ENCODE results near the gene RBM5.

Gene RBM5

DNA sequence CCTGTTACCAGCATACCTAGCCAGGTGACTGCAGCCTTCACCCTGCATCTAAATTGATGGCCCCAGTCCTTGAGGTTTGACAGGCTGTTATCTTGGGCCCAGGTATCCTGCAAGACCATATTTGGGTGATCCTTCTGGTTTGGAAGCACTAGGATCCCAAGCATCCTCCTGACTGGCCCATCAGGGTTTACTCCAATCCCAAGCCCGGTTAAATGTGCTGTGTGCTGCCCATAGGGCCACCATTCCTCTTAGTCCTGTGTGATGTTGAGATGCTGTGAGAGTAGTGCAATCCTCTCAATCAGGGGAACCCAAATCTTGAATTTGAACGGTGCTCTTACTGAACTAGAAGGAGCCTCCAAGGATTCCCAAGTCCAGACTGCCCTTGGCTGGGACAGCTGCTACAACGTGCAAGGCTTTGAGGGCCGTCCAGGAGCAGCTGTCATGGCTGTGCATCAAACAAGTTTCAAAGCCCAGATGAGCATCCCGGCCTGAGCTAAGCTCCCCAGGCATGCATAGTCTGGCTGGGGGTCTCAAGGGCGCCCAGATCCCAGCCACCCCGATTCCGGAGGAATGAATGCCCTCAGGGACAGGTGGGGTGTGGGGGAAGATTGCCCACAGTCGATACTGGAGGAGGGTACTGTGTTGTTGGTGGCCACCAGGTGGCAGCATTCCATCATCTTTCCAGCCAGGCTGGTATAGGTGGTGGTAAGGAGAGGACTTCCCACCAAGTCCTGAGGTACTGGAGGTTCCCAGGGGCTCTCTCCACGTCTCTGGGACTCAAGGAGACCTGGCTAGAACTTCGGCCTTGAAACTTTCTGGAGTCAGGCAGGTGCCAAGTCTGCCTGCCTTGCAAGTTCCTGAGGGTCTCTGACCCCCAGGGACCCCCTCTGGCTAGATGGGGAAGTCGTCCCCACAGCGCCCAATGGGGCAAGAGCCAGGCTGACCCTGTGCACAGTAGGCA lies 32.6 kb downstream of the RBM5 start:
- H3K36me3 ChIP-seq (ENCODE audit: control insufficient read depth, insufficient read depth, low read length), result peaks cover 41% of the 10 kb centered on the region
- H3K27ac ChIP-seq (ENCODE audit: low read depth, low read length), result no peak overlapping the region
- H3K9ac ChIP-seq (ENCODE audit: low read length), result no peak overlapping the region
- no peaks in the 10 kb centered on the region for H3K27me3 ChIP-seq (ENCODE audit: control insufficient read depth, insufficient read depth, low read length)
- peaks cover 24% of the 10 kb centered on the region for H3K4me1 ChIP-seq (ENCODE audit: control insufficient read depth, insufficient read depth, low read length)
- no peaks in the 10 kb centered on the region for H3K9me3 ChIP-seq (ENCODE audit: control insufficient read depth, insufficient read depth, low read depth, low read length)
- H3K4me3 ChIP-seq (ENCODE audit: low read depth, low read length), result no peak overlapping the region

DNA sequence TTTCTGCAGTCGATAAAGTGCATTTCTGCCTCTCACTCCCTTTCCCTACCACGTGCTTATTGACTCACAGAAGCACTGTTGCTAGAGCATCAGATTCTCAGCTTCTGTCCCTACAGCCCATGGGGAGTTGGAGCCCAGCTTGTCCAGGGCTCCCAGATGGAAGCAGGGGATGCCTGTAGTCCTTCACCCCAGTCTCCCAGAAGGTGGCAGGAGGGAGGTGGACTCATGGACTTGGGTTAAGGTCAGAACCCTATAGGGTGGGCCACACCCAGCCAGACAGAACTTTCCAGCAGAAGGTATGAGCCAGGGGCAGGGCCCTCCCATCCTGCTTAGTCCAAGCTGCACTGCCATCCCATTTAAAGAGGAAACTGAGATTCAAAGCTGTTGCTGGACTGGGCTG lies 33.4 kb downstream of the RBM5 start:
- no peak overlapping the region for H3K4me3 ChIP-seq (ENCODE audit: low read depth, low read length)
- no peaks in the 10 kb centered on the region for H3K27me3 ChIP-seq (ENCODE audit: control insufficient read depth, insufficient read depth, low read length)
- no peaks in the 10 kb centered on the region for H3K9me3 ChIP-seq (ENCODE audit: control insufficient read depth, insufficient read depth, low read depth, low read length)
- no peak overlapping the region for H3K9ac ChIP-seq (ENCODE audit: low read length)
- H3K36me3 ChIP-seq (ENCODE audit: control insufficient read depth, insufficient read depth, low read length), result peaks cover 34% of the 10 kb centered on the region
- peaks cover 29% of the 10 kb centered on the region for H3K4me1 ChIP-seq (ENCODE audit: control insufficient read depth, insufficient read depth, low read length)
- H3K27ac ChIP-seq (ENCODE audit: low read depth, low read length), result no peak overlapping the region

GRCh38 chr3:50122661-50123391 lies 34.1 kb downstream of the RBM5 start:
- Histone ChIP-seq H3K4me3 (ENCODE audit: low read depth, low read length) (no peak overlapping the region), H3K27me3 (ENCODE audit: control insufficient read depth, insufficient read depth, low read length) (no peaks in the 10 kb centered on the region), H3K4me1 (ENCODE audit: control insufficient read depth, insufficient read depth, low read length) (peaks cover 29% of the 10 kb centered on the region), H3K9ac (ENCODE audit: low read length) (no peak overlapping the region), H3K27ac (ENCODE audit: low read depth, low read length) (no peak overlapping the region), H3K9me3 (ENCODE audit: control insufficient read depth, insufficient read depth, low read depth, low read length) (no peaks in the 10 kb centered on the region), H3K36me3 (ENCODE audit: control insufficient read depth, insufficient read depth, low read length) (peaks cover 26% of the 10 kb centered on the region)

DNA sequence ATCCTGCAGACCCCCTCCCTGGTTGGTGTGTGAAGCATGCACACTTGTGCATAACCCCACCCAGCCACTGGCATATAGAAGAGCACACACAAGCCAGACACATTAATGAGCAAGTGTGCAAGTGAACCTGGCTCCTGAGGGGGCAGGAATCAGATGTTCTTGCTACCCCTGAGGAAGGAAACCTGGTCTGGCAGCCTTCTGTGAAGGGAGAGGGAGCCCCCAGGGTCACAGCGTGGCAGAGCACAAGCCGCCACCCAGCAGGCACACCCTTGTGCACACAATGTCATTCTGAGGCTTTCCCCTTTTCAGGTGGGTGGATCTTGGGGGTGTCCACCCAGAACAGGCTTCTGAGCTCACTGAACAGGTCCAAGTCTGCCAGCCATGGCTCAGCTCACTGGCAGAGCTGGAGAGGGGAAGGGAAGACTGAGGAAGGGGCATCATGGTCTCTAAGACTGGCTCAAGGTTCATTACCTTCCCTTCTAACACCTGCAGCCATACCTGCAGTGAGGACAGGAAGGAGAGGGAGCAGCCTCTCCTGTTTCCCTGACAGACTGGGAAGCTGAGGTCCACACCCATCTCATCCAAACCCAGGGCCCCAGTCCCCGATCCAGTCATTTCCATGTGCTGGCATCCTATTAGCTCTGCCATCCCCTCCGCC lies 34.8 kb downstream of the RBM5 start:
- no peaks in the 10 kb centered on the region for H3K27me3 ChIP-seq (ENCODE audit: control insufficient read depth, insufficient read depth, low read length)
- H3K27ac ChIP-seq (ENCODE audit: low read depth, low read length), result no peak overlapping the region
- no peak overlapping the region for H3K4me3 ChIP-seq (ENCODE audit: low read depth, low read length)
- peaks cover 19% of the 10 kb centered on the region for H3K36me3 ChIP-seq (ENCODE audit: control insufficient read depth, insufficient read depth, low read length)
- H3K9ac ChIP-seq (ENCODE audit: low read length), result no peak overlapping the region
- no peaks in the 10 kb centered on the region for H3K9me3 ChIP-seq (ENCODE audit: control insufficient read depth, insufficient read depth, low read depth, low read length)
- peaks cover 29% of the 10 kb centered on the region for H3K4me1 ChIP-seq (ENCODE audit: control insufficient read depth, insufficient read depth, low read length)

DNA sequence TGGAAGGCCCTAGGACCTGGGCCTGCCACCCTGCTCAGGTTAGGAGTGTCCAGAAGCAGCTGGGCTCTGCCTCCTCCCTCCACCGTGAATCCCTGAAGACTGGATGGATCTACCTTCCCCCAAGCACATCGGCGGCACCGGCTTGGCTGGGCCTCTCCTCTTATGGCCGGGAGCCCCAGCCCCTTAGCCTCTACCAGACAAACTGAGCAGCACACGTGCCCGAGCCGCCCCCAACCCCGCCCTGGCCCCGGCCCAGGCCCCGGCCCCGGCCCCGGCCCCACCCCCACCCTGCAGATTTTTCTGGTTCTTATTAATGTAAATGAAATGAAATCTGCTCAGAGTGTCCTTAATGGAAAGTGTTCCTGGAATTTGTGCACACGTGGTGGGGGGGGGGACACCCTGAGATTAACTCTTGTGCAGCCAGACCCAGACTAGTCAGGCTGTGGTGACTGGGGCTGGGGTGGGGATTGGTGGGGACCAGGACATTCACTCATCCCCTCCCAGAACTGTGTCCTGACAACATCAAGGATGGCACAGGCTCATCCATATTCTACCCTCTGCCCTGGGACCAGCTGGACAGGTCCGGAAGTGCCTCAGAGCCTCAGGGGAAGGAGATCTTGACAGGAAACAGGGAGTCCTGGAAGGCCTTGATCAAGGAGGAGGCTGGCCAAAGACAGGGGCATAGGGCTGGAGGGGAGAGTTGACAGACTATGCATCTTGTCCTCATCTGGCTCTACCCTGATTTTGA lies 35.5 kb downstream of the RBM5 start:
- H3K9me3 ChIP-seq (ENCODE audit: control insufficient read depth, insufficient read depth, low read depth, low read length), result no peaks in the 10 kb centered on the region
- no peak overlapping the region for H3K27ac ChIP-seq (ENCODE audit: low read depth, low read length)
- H3K27me3 ChIP-seq (ENCODE audit: control insufficient read depth, insufficient read depth, low read length), result no peaks in the 10 kb centered on the region
- H3K4me1 ChIP-seq (ENCODE audit: control insufficient read depth, insufficient read depth, low read length), result peaks cover 29% of the 10 kb centered on the region
- no peak overlapping the region for H3K4me3 ChIP-seq (ENCODE audit: low read depth, low read length)
- peaks cover 15% of the 10 kb centered on the region for H3K36me3 ChIP-seq (ENCODE audit: control insufficient read depth, insufficient read depth, low read length)
- no peak overlapping the region for H3K9ac ChIP-seq (ENCODE audit: low read length)

DNA sequence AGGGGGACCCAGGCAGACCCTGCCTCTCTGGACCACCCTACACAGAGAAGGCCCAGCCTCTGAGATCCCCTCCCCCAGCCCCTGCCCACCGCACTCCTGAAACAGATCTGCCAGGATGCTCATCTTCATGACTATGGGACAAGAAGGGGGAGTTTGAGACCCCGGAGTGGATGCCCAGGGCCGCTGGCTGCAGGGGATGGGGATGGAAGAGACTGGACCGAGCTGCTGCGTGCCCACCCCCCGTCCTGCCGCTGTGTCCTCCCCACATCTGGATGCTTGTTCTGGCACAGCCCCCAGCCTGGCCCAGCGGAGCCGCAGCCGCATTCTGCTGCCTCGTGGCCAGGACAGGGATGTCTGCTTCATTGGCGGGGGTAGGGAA lies 36.1 kb downstream of the RBM5 start:
- H3K27me3 ChIP-seq (ENCODE audit: control insufficient read depth, insufficient read depth, low read length), result no peaks in the 10 kb centered on the region
- no peak overlapping the region for H3K9ac ChIP-seq (ENCODE audit: low read length)
- H3K4me1 ChIP-seq (ENCODE audit: control insufficient read depth, insufficient read depth, low read length), result peaks cover 29% of the 10 kb centered on the region
- H3K27ac ChIP-seq (ENCODE audit: low read depth, low read length), result no peak overlapping the region
- no peak overlapping the region for H3K4me3 ChIP-seq (ENCODE audit: low read depth, low read length)
- no peaks in the 10 kb centered on the region for H3K9me3 ChIP-seq (ENCODE audit: control insufficient read depth, insufficient read depth, low read depth, low read length)
- peaks cover 11% of the 10 kb centered on the region for H3K36me3 ChIP-seq (ENCODE audit: control insufficient read depth, insufficient read depth, low read length)

- Histone ChIP-seq H3K27me3 (ENCODE audit: control insufficient read depth, insufficient read depth, low read length) (no peaks in the 10 kb centered on the region), H3K27ac (ENCODE audit: low read depth, low read length) (no peak overlapping the region), H3K9ac (ENCODE audit: low read length) (no peak overlapping the region), H3K9me3 (ENCODE audit: control insufficient read depth, insufficient read depth, low read depth, low read length) (no peaks in the 10 kb centered on the region), H3K4me3 (ENCODE audit: low read depth, low read length) (no peak overlapping the region), H3K36me3 (ENCODE audit: control insufficient read depth, insufficient read depth, low read length) (peaks cover 2% of the 10 kb centered on the region; the same call in 1 of the 2 replicates), H3K4me1 (ENCODE audit: control insufficient read depth, insufficient read depth, low read length) (peaks cover 29% of the 10 kb centered on the region)
Observed at GRCh38 chr3:50125541-50126286, 37.0 kb downstream of the RBM5 start.

DNA sequence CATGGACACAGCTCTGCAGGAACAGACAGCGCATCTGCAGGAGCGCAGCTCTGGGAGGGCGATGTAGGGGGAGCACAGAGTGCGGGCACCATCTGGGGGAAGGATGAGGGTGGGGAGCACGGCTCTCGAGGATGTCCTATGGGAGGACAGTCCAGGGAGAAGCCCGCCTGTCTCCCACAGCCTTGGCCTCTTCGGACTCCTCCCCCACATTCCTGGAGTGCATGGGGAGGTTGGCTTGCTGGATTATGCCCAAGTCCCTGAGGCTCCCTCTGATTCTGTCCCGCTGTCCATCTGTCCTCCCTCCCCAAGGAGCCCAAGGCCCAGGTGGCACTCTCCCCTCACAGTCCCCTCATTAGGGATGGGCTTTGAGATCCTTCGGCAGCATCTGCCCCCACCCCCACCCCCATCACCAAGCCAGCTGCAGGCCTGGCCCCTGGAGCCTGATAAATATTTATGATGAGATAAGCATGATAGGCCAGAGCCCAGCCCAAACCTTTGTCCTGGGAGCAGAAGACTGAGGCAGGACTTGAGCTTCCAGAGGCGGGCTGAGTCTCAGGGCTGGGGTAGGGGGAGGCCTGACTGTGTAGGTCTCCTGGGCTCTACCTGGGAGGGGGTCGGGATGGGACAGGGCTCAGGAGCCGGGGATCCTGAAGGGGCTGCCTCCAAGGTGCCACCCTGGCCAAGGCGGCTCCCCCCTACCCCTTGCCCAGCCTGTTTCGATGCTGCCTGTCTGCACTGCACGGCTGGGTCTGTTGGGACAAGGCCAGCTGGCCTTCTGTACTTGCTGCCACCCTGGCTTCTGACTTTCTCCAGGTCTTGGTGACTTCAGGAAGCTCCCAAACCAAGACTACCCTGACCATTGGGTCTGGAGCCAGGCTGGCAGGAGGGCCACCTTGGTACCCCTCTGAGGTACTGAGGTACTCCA lies 37.8 kb downstream of the RBM5 start:
- no peak overlapping the region for H3K4me3 ChIP-seq (ENCODE audit: low read depth, low read length)
- H3K27ac ChIP-seq (ENCODE audit: low read depth, low read length), result no peak overlapping the region
- no peaks in the 10 kb centered on the region for H3K36me3 ChIP-seq (ENCODE audit: control insufficient read depth, insufficient read depth, low read length)
- no peaks in the 10 kb centered on the region for H3K27me3 ChIP-seq (ENCODE audit: control insufficient read depth, insufficient read depth, low read length)
- no peak overlapping the region for H3K9ac ChIP-seq (ENCODE audit: low read length)
- peaks cover 29% of the 10 kb centered on the region for H3K4me1 ChIP-seq (ENCODE audit: control insufficient read depth, insufficient read depth, low read length)
- no peaks in the 10 kb centered on the region for H3K9me3 ChIP-seq (ENCODE audit: control insufficient read depth, insufficient read depth, low read depth, low read length)

- Histone ChIP-seq H3K27me3 (ENCODE audit: control insufficient read depth, insufficient read depth, low read length) (no peaks in the 10 kb centered on the region), H3K4me3 (ENCODE audit: low read depth, low read length) (no peak overlapping the region), H3K4me1 (ENCODE audit: control insufficient read depth, insufficient read depth, low read length) (peaks cover 29% of the 10 kb centered on the region), H3K9me3 (ENCODE audit: control insufficient read depth, insufficient read depth, low read depth, low read length) (no peaks in the 10 kb centered on the region), H3K36me3 (ENCODE audit: control insufficient read depth, insufficient read depth, low read length) (no peaks in the 10 kb centered on the region), H3K9ac (ENCODE audit: low read length) (no peak overlapping the region), H3K27ac (ENCODE audit: low read depth, low read length) (no peak overlapping the region)
Observed at GRCh38 chr3:50127251-50127691, 38.6 kb downstream of the RBM5 start.
